Suppressor macrophage (primary cell): ENCODE results near the gene MCFD2.

ENCODE experiments used
- DNase-seq, 4 experiments: peaks; one replicate each; pipeline ENCODE4 v3.0.0-alpha.2; 2020 to 2022
- total RNA-seq, 17 experiments: gene quantifications; one replicate each; lab custom pipeline; 2026; ENCODE audit warnings: mixed read lengths in 6 of 17, inconsistent platforms in 3 of 17; lab: John Stamatoyannopoulos, UW

MCFD2 gene
- 39.3 to 121 (median 77.9) reads per million in 17 experiments for total RNA-seq

- peak; percentile 17 to 53 (median 28) for DNase-seq
These were observed at the start of gene MCFD2 for GRCh38 chr2:46915281-46915810. Gene MCFD2 (minus strand): TSS chr2:46915806. CDS start chr2:46909171, 6,635 bp downstream.

GRCh38 chr2:46964835-46965560, 49.4 kb upstream of the MCFD2 start:
- DNase-seq, result no peak

GRCh38 chr2:46963941-46964673, 48.5 kb upstream of the MCFD2 start:
- peak in 2 of 4 experiments; percentile 30 to 31 for DNase-seq

- DNase-seq, result no peak
These were observed 47.6 kb upstream of the MCFD2 start for GRCh38 chr2:46963210-46963609.

- no peak for DNase-seq
These were observed 47.1 kb upstream of the MCFD2 start for GRCh38 chr2:46962751-46963150.

GRCh38 chr2:46960618-46961017, 45.0 kb upstream of the MCFD2 start:
- DNase-seq, result no peak

- no peak for DNase-seq
These were observed 42.9 kb upstream of the MCFD2 start for GRCh38 chr2:46958431-46959017.

- no peak for DNase-seq
These were observed 41.5 kb upstream of the MCFD2 start for GRCh38 chr2:46956981-46957531.

GRCh38 chr2:46955764-46956163, 40.2 kb upstream of the MCFD2 start:
- no peak for DNase-seq

- DNase-seq, result no peak
These were observed 39.5 kb upstream of the MCFD2 start for GRCh38 chr2:46954951-46955571.

GRCh38 chr2:46952171-46952570, 36.6 kb upstream of the MCFD2 start:
- DNase-seq, result no peak

- no peak for DNase-seq
These were observed 35.9 kb upstream of the MCFD2 start for GRCh38 chr2:46951290-46952064.

GRCh38 chr2:46950314-46950713, 34.7 kb upstream of the MCFD2 start:
- no peak for DNase-seq

- no peak for DNase-seq
These were observed 32.2 kb upstream of the MCFD2 start for GRCh38 chr2:46947841-46948240.

- no peak for DNase-seq
These were observed 30.1 kb upstream of the MCFD2 start for GRCh38 chr2:46945671-46946070.

GRCh38 chr2:46943881-46944798, 28.5 kb upstream of the MCFD2 start:
- DNase-seq, result peak in 2 of 4 experiments; percentile 19 to 23

GRCh38 chr2:46942891-46943626, 27.5 kb upstream of the MCFD2 start:
- no peak for DNase-seq

- DNase-seq, result peak; percentile 55 to 77 (median 68)
These were observed 26.5 kb upstream of the MCFD2 start for GRCh38 chr2:46942143-46942526.

- peak in 1 of 4 experiments; percentile 20 for DNase-seq
These were observed 24.2 kb upstream of the MCFD2 start for GRCh38 chr2:46939626-46940359.
